LoVo (cell line): ENCODE data around the gene TMC8.
A peak's percentile ranks its signal among the peaks of the same experiment; 100 is the strongest.
"Not testable (repeated sequence)": the region's sequence is repeated elsewhere in the genome, so short reads cannot be mapped to it uniquely, and the experiment has no call there.

Source experiments
- DNase-seq: peaks from one replicate; pipeline ENCODE4 v3.0.0-alpha.2; 2016; ENCODE audit warnings: low spot score

The TMC8 gene

GRCh38 chr17:78135858-78136500, 5.4 kb downstream of the TMC8 start:
- DNase-seq: no peak

DNA sequence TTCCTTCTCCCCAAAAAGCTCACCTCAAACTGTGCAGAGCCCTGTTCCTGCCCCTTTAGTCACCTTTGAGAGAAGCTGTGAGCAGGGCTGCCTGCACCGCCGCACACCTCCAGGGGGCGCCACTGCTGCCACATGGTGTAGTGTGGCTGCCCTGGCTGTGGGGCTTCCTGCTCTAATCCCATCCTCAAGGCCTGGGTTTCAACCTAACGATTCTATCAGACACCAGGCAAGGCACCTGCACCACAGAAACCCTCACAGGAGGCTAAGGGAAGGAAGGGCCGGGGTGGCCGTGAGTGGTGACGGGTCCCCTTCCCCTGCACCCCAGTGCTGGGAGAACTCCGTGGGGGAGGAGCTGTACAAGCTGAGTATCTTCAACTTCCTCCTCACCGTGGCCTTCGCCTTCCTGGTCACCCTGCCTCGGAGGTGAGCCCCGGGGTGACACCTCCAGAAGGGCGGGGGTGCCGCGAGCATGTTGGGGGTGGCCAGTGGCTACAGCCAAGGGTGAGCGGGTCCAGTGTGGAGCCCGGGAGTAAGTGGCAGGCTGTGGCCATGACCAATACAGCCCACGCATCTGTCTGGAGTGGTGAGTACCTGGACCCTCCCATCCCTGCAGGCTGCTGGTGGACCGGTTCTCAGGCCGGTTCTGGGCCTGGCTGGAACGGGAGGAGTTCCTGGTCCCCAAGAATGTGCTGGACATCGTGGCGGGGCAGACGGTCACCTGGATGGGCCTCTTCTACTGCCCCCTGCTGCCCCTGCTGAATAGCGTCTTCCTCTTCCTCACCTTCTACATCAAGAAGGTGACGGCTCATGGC, 7.0 kb downstream of the TMC8 start:
- DNase-seq: no peak

- no peak for DNase-seq
Measured at GRCh38 chr17:78138204-78139060, 7.9 kb downstream of the TMC8 start.

- DNase-seq: not testable (repeated sequence)
Measured at GRCh38 chr17:78139861-78140168, 9.2 kb downstream of the TMC8 start.

DNA sequence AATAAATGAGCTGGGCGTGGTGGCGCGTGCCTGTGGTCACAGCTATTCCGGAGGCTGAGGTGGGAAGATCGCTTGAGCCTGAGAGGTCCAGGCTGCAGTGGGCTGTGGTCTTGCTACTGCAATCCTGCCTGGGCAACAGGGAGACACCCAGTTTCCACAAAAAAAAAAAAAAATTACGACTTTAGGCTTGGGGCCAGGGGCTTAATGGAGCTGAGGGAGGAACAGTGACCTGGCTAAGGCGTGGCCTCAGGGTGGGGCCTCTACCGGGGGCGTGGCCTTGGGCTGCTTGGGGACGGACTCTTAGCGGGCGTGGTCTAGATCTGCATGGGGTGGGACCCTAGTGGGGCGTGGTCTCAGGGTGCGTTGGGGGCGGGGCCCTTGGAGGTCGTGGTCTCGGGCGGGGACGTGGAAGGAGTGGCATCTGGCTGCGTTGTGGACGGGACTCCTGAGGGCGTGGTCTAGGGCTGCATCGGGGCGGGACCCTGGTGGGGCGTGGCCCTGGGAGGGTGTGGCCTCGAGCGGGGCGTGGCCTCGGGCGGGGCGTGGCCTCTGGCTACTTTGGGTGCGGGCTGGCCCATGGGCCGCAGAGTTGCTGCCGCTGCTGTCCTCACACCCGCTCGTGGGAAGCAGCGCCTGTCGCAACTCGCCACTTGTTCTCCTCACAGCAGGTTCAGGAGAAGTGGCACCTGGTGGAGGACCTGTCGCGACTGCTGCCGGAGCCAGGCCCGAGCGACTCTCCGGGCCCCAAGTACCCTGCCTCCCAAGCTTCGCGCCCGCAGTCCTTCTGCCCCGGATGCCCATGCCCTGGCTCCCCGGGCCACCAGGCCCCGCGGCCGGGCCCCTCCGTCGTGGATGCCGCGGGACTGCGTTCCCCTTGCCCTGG, 9.8 kb downstream of the TMC8 start:
- peak; percentile 98 for DNase-seq

DNA sequence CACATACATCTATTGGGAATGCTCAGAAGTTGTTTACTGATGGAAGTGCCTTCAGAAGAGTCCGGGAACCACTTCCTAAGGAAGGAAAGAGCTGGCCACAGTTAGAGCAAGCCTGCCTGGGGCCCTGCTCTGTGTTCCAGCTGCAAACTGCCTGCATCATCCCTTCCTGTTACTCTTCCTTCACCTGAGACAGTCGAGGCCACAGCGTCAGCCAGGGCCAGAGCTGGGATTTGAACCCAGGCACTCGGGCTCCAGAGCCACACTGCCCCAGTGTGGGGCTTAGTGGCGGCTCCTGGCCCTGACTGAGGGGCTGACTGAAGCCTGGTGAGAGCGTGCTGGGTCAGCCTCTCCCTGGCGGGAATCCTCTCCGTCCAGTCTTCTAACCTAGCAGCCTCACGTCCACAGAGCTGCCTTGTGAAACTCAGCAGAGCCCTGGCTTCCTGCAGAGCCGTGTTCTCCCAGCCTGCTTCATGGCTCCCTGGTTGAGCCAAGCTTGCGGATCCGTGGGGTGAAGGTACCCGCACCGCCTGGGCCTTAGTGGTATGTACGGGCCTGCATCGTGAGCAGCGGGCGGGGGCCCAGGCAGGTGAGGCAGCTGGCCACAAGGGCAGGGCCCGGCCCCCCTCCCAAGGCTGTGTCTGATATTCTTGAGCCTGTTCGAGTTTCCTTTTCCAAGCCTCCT, 11.0 kb downstream of the TMC8 start:
- no peak for DNase-seq

- peak; percentile 93 for DNase-seq
Measured at GRCh38 chr17:78142119-78142861, 11.7 kb downstream of the TMC8 start.

DNA sequence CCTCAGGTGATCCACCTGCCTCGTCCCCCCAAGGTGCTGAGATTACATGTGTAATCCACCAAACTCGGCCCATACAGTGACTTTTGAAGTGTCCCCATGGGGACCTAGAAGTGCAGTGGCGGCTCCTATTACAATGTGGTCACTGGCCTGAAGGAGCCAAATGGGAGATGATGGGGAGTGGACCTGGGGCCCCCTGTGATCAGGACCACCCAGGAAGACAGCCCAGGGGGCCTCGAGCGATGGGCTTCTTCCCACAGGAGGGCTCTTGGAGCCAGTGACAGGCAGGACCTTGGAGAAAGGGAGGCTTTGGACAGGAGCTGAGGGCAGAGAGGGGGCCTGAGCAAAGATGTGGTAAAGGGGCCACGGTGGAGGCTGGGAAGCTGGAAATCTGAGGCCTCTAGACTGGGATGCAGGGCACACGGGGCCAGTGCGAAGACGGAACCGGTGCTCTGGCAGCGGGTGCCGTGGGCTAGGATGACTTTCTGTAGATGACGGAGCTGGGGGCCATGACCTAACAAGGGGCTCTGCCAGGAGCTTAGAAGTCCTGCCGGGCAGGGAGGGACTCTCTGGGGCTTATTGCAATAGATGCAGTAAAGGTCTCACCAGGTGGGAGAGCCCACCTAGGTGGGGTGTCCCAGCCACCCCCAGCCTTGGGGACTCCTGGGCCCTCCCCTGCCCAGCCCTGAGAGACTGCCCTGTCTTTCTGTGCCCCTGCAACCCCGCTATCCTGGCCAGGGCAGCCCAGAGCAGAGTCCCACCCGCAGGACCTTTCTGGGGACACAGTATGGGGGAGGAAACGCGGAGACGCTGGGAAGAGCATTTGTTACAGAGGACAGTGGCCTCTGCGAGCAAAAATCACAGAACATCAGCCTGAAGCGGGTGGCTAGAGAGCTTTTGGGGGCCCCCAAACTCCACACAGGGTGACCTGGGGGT, 12.9 kb downstream of the TMC8 start:
- DNase-seq: no peak

DNA sequence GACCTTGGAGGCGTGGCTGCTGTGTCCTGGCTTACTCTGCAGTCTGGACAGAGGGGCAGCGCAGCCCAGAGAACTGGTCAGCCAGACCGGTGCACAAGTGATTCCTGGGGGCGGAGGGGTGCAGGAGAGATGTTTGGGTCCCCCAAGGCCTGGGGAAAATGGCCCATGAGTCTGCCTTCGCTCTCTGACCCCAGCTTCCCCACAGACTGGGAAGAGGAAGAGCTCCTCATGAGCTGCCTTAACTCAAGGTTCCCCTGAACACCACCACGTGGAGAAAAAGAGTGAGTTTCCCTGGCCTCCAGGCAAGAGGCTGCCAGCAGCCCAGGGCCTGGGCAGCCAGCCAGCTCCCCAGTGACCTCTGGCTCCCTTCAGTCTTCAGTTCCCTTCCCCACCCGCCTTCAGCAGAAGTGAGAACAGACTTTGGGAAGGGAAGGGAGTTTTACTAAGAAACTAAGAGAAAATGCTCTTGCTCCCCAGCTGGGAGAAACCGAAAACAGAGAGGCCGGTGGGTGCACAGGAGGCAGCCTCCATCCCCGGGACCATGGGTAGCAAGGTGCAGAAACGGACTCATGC, 13.7 kb downstream of the TMC8 start:
- peak; percentile 78 for DNase-seq

DNA sequence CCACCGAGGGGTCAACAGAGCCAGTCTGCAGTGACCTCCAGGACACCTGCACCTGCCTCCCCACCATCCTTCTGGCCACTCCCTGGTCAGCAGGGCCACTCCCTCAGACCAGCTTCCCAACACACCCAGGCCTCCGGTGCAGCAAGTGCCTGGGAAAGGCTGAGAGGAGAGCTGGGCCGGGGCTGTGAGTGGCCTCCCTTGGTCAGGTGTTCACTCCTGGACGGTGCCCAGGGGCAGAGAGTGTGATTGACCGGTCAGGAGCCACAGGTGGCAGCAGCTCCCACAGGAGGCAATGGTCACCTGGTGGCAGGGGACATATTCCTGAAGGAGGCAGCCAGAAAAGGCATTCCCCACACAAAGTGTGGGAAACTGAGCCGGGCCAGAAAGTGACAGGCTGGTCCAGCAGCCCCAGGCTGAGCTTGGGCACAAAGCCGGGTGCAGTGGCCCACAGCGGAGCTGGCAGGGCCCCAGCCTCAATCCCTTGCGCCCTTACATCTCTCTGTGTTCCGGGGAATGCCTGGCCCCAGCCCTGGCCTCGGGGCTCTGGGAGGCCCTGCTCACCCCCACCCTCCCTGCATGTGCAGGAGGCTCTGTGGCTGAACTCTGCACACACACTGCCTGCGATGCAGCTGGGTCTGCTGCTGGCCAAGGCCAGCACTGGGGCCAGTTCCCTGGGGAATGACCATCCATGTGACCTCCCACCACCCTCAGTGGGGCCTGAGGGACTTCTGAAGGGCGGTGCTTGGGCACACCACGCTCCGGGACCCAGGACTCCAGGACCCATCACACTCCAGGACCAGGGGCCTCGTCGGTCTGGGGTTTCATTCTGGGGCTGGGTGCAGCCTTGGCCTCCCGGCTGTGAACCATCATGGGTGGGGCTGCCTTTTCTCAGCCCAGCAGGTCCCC, 14.4 kb downstream of the TMC8 start:
- peak; percentile 29 for DNase-seq

- no peak for DNase-seq
Measured at GRCh38 chr17:78146471-78146869, 15.9 kb downstream of the TMC8 start.

- no peak for DNase-seq
Measured at GRCh38 chr17:78146881-78147280, 16.3 kb downstream of the TMC8 start.

DNA sequence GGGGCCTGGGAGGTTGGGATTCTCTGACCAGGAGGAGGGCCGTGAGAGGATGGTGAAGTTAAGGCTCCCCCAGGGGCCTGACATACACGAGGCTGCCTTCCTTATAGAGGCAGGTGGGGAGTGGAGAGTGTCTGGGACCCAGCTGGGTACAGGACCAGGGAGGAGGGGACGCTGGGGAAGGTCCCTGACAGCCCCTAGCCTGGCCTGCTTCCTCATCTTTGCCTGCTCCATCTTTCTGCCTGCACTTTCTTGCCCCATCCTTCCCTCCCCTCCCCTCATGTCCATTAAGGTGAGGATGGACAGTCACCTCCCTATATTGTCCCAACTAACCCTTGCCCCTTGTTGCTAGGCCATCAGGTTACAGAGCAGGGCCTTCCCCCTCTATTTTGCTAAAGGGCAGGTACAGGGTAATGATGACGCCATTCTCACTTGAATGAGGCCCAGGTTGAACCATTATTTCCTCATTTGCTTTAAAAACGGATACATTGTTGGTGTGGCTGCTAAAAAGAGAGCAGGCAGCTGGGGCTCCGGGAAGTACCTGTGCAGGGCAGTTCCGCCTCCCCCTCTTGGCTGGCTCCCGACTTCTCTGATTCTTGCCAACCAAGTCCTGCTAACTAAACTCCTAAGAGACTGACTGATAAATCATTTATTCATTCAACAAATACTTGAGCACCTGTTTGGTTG, 16.9 kb downstream of the TMC8 start:
- DNase-seq: no peak

GRCh38 chr17:78148286-78149016, 17.9 kb downstream of the TMC8 start:
- DNase-seq: no peak

- peak; percentile 90 for DNase-seq
Measured at GRCh38 chr17:78151514-78152008, 21.0 kb downstream of the TMC8 start.
